ENCODE data around the gene DPP10.

DNA sequence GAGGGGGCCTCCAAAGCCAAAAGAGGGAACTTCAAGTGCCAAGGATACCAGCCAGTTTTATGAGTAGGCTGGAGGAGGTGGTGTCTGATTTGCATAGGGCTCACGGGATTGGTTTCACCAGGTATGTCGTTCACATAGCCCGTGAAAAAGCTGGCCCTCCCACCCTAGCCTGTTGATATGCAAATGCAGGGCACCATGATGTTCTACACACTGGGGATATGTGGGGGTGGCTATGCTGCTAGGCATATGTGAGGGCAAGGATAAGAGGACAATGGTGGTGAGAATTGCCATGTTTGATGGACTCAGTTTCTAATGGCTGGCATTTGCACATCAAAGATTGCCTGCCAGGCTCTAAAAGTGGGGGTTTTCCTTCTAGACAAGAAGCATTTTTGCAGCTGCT, 378.6 kb downstream of the DPP10 start:
- TF ChIP-seq, protein P1, sequence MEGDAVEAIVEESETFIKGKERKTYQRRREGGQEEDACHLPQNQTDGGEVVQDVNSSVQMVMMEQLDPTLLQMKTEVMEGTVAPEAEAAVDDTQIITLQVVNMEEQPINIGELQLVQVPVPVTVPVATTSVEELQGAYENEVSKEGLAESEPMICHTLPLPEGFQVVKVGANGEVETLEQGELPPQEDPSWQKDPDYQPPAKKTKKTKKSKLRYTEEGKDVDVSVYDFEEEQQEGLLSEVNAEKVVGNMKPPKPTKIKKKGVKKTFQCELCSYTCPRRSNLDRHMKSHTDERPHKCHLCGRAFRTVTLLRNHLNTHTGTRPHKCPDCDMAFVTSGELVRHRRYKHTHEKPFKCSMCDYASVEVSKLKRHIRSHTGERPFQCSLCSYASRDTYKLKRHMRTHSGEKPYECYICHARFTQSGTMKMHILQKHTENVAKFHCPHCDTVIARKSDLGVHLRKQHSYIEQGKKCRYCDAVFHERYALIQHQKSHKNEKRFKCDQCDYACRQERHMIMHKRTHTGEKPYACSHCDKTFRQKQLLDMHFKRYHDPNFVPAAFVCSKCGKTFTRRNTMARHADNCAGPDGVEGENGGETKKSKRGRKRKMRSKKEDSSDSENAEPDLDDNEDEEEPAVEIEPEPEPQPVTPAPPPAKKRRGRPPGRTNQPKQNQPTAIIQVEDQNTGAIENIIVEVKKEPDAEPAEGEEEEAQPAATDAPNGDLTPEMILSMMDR (IDR thresholded peaks at IDR 0.05 in 8 of 11, conservative IDR thresholded peaks at IDR 0.05 in 3 of 11) = no peak
- no peak for TF ChIP-seq POLR2A (IDR thresholded peaks at IDR 0.05)
